Measurements from ENCODE around the gene MNX1.

MNX1 gene

DNA sequence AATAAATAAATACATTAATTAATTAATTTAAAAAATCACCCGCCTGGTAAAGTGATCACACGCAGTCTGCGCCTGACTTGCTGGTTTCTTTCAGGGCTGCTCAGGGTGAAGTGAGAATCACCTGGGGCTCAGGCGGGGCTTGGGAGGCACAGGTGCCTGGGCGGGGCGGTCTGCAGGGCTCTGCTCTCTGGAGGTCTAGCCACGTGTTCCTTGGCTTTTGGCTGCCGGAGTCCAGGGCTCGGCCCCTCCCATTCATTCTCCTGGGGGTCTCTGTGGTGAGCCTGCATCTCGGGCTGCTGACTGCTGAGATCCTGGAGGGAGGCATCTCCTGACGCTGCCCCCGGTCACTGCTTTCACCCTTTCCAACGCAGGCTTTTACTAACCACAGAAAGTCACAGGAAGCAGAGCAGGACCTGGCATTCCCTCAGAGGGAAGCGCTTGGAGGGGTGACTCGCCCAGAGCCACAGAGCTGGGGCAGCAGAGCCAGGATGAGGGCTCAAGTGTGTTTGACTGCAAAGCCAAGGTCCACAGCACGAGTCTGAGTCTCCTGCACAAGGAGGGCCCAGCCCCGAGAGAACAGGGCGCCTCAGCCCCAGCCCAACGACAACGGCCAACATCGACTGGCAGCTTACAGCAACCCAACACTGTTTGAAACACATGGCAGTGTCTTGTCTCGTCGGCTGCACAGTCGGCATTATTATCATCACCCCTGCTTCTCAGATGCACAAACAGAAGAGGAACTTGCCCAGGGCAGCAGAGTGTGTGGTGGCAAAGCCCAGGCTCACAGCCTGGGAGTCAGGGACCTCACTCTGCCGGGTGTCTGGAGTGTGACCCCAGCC, 22.4 kb upstream of the MNX1 start:
- TF ChIP-seq POLR2AphosphoS5 (IDR thresholded peaks at IDR 0.05; ENCODE audit: low read depth) (no peak), GABPA (IDR thresholded peaks at IDR 0.05; ENCODE audit: low read depth) (no peak), CTCF (IDR thresholded peaks at IDR 0.05; ENCODE audit: insufficient read depth, low read length) (no peak)
- Histone ChIP-seq H3K27me3 (ENCODE audit: insufficient read depth, poor library complexity, severe bottlenecking) (peaks cover 10% of the 10 kb centered on the region), H3K27ac (replicated peaks) (no peak overlapping the region), H3K4me3 (replicated peaks; ENCODE audit: insufficient read depth, low read length) (no peak overlapping the region)
- DNase-seq (ENCODE audit: low read depth in 1 of 2, low spot score in 1 of 2): no peak

DNA sequence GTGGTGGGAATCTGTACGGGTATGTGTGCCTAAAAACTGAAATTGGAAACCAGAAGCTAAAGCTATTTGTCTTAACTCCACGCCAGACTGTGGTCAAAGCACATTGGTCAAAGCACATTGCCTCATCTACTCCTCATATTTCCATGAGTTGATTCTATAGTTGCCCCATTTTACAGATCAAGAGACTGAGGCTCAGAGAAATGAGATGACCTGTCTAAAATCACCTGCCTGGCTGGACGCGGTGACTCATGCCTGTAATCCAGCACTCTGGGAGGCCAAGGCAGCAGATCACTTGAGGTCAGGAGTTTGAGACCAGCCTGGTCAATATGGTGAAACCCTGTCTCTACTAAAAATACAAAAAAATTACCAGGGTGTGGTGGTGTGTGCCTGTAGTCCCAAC, 21.7 kb upstream of the MNX1 start:
- TF ChIP-seq CTCF (IDR thresholded peaks at IDR 0.05; ENCODE audit: insufficient read depth, low read length) (no peak), POLR2AphosphoS5 (IDR thresholded peaks at IDR 0.05; ENCODE audit: low read depth) (no peak), SPI1 (IDR thresholded peaks at IDR 0.05; ENCODE audit: borderline replicate concordance, low read depth) (no peak), GABPA (IDR thresholded peaks at IDR 0.05; ENCODE audit: low read depth) (no peak), REST (IDR thresholded peaks at IDR 0.05; ENCODE audit: insufficient replicate concordance, low read depth) (no peak)

DNA sequence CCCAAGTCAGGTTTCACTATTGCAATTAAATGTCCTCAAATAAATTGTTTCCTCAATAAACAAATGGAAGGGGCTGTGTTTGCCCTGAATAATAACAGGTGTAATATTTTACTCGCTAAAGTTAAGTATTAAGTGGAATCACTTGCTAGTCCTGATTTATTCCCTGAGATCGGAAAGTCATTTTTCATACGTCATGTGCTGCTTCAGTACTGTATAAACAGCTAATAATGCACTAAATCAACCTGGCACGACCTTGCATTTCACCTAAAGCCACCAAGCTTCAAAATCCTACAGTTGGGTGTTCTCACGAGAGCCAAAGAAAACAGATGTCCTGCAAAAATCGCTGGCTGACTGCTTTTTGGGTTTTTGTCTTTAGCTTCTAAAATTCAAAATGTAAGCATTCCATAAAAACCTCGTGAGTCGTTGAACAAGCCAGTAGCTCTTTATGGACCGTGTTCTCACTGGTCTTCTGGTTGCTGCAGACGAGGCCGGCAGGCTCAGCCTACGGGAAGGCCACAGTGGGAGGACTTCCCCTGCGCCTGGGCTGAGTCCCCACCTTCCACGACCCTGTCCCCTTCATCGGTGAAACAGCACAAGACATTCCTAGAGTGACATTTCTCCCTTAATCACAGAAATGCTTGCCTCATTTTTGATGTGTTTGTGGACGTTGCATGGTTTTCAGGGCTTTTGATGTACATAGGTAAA, 17.9 kb upstream of the MNX1 start:
- no peak for TF ChIP-seq SPI1 (IDR thresholded peaks at IDR 0.05; ENCODE audit: borderline replicate concordance, low read depth)
- TF ChIP-seq CTCF (IDR thresholded peaks at IDR 0.05; ENCODE audit: insufficient read depth, low read length): no peak
- TF ChIP-seq REST (IDR thresholded peaks at IDR 0.05; ENCODE audit: insufficient replicate concordance, low read depth): no peak
- TF ChIP-seq POLR2AphosphoS5 (IDR thresholded peaks at IDR 0.05; ENCODE audit: low read depth): no peak
- no peak for TF ChIP-seq GABPA (IDR thresholded peaks at IDR 0.05; ENCODE audit: low read depth)
- H3K27me3 ChIP-seq (ENCODE audit: insufficient read depth, poor library complexity, severe bottlenecking): peaks cover 46% of the 10 kb centered on the region
- no peak overlapping the region for H3K4me3 ChIP-seq (replicated peaks; ENCODE audit: insufficient read depth, low read length)
- DNase-seq (ENCODE audit: low read depth in 1 of 2, low spot score in 1 of 2): no peak
- no peak overlapping the region for H3K27ac ChIP-seq (replicated peaks)

More for the DNA sequence above, 21.7 kb upstream of the MNX1 start:
- no peak overlapping the region for H3K27ac ChIP-seq (replicated peaks)
- no peak for DNase-seq (ENCODE audit: low read depth in 1 of 2, low spot score in 1 of 2)
- H3K4me3 ChIP-seq (replicated peaks; ENCODE audit: insufficient read depth, low read length): no peak overlapping the region
- peaks cover 14% of the 10 kb centered on the region for H3K27me3 ChIP-seq (ENCODE audit: insufficient read depth, poor library complexity, severe bottlenecking)
